NK-92 (cell line): ENCODE measurements around the gene THRB.

Experiments used
- DNase-seq: peaks from one replicate; lab custom pipeline; 2025; ENCODE audit not compliant: unreplicated experiment; lab: John Stamatoyannopoulos, UW

Gene THRB

GRCh38 chr3:24273491-24273890 is 221.2 kb downstream of the THRB start:
- no peak for DNase-seq

GRCh38 chr3:24272875-24273274 is 221.8 kb downstream of the THRB start:
- no peak for DNase-seq

GRCh38 chr3:24272408-24272807 is 222.2 kb downstream of the THRB start:
- no peak for DNase-seq

- DNase-seq = no peak
Observed at GRCh38 chr3:24271228-24271627, 223.4 kb downstream of the THRB start.

DNA sequence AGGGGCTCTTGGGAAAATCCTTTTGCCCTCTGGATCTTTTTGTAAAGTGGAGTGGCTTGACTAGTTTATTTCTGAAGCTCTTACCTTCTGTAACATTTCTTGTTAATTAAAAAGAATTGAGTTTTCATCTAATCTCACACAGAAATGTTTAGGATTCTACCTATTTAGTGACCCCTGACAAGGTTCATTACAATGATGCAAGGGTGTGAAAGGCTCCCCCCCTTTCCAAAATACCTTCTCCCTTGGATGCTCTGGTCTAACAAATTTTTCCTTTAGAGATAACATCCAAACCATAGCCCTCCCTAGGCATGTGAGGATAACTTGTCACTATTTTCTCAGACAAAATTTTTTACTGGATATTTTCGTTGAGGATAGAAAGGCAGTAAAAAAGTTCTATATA is 223.9 kb downstream of the THRB start:
- DNase-seq = no peak

DNA sequence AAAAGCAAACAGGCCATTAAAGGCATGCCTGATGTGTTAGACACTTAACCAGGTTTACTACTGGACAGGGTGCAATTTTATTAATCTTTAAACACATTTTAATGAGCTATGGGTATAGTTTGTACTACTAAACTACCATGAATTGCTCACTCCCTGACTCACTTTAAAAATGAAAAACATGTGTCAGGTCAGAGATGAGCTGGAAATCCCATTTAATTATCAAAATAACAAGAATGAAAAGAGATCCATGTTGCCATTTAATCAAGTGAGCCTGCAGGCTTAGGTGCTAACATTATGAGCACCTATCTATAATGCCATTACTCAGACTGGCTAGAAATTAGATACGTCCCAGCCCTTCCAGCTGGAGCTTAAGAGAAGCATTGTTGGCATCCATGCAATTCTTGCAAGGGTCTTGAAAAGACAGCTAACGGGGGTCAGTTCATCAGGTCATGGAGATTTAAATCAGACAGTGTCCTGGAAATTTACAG is 224.4 kb downstream of the THRB start:
- DNase-seq = no peak

- DNase-seq = no peak
Observed at GRCh38 chr3:24264748-24265158, 229.9 kb downstream of the THRB start.

- DNase-seq = no peak
Observed at GRCh38 chr3:24264011-24264410, 230.6 kb downstream of the THRB start.

- DNase-seq = no peak
Observed at GRCh38 chr3:24263069-24263668, 231.5 kb downstream of the THRB start.

DNA sequence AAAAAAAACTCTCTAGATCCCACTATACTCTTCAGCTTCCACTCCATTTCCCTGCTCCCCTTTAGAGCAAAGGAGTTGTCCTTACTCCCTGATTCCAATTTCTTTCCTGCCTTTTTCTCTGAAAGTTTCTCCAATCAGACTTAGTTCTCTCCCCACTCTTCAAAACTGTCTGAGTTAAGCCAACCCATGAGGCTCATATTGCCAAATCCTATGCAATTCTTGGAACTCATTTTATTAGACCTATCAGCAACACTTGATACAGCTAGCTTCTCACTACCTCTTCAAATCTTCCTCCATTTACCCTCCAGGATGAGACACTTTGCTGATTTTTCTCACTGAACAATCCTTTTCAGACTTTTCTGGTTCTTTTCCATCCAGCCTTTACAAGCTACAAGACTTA is 233.1 kb downstream of the THRB start:
- no peak for DNase-seq

- no peak for DNase-seq
Observed at GRCh38 chr3:24259901-24260512, 234.6 kb downstream of the THRB start.

- DNase-seq = no peak
Observed at GRCh38 chr3:24258727-24259600, 235.7 kb downstream of the THRB start.

DNA sequence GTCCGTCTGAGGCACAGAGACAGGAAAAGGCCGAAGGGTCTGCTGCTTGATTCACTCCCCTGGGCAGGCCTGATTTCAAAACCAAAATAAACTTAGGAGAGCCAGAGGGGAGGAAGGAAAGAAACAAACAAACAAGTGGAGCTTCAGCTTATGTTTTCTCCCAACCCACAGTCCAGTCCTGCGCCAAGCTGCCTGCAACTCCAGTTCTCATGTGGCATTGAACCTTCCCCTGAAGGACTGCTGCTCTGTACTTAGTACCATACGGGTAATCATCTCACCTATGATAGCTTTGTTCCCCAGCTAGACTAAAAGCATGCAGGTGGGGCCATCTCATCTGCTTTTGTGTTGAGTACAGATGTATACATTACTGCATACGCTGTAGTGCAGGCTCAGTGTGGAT is 236.4 kb downstream of the THRB start:
- DNase-seq = no peak

DNA sequence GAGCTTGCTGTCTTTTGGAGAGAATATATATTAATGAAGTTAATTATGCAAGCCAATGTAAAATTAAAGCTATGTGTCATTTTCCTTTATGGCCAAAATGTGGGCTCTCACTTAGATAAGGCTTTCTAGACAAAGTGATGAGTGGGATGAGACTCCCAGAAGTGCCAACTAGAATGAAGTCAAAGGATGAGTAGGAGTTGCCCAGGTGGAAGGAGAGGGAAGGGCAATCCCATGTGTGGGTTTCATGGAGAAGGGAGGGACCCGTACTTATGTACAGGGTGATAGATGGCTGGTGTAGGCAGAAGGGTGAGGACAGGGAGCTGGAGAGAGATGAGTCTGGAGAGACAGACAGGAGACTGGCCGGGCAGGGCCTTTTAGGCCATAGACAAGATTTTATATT is 239.2 kb downstream of the THRB start:
- DNase-seq = no peak

- no peak for DNase-seq
Observed at GRCh38 chr3:24254649-24255048, 240.0 kb downstream of the THRB start.

GRCh38 chr3:24253336-24253735 is 241.3 kb downstream of the THRB start:
- no peak for DNase-seq

- DNase-seq = no peak
Observed at GRCh38 chr3:24249523-24249922, 245.1 kb downstream of the THRB start.

DNA sequence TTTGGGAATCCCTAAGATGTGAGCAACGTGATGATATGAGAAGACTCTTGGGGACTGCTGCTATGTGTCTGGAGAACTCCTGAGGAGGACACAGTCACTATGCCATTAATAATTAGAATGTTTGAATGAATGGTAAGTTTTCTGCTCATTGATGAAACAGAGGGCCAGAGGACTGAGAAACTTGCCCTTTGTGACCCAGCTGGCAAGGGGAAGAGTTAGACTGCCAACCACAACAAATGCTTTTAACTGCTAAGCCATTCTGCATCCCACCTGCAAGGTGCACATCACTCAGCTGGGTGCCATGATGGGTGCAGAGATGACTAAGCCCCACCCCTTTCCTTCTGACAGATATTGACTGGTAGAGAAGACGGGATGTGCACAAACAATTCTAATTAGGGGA is 249.6 kb downstream of the THRB start:
- no peak for DNase-seq

- no peak for DNase-seq
Observed at GRCh38 chr3:24244491-24244890, 250.2 kb downstream of the THRB start.

DNA sequence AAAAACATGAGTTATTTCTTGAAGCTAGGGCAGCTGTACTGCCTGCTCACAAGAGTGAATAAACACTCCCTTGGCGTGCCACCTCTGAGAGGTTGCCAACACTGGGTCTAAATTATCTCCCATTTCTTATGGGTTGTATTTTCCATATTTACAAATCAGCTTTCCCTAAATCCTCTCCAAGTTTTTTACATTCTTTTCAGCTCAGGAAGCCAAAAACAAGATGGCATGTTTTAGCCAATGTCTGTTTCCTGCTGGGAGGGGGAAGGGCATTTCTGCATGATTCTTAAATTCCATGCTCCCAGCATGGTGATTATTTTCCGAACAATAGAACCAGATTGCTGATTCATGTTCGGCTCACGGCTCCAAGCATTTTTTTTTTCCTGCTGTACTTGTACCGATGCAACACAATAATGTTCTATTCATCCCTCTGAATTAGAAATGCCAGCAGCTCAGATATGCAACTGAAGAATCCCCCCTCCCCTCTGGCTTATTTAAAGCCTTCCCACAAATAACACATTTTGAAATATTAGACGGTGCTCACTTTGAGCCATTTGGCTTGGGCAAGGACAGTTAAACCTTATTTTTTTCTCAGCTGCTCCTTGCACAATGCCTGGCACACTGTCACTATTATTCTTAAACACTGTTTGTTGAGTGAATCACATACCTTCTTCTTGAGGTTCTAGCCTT is 252.5 kb downstream of the THRB start:
- DNase-seq = no peak

DNA sequence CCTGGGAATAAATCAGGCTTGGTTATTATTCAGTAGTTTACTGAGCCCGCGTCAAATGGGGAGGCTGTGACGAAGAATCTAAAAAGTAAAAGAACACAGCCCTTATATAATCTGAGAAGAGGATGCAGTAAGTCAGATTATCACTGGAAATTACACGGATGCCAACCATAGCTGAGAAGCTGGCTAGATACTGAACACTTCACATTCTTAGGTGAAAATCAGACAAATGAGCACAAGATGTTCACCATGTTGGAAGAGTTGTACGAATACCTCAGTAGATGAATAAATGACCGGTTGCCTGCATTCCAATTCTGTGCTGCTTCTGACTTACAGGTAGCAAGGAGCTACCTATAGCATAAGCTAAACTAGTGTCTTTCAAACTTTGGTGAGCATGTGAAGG is 254.3 kb downstream of the THRB start:
- no peak for DNase-seq
